Endothelial cell of umbilical vein (primary cell): ENCODE results near the gene HECW1.

Experiments used
- CTCF ChIP-seq, 2 donors: IDR thresholded peaks; 1 replicate in 1 of 2; 2 replicates in 1 of 2; pipeline ENCODE4 v1.5.1; 2011; ENCODE audit warnings: low read length in 2 of 2, mild to moderate bottlenecking in 2 of 2, moderate library complexity in 2 of 2, control low read depth in 1 of 2, inconsistent platforms in 1 of 2, low read depth in 1 of 2; ENCODE audit not compliant: insufficient read depth in 1 of 2; ENCODE audit errors: extremely low read depth in 1 of 2
- EZH2 ChIP-seq: IDR thresholded peaks from 2 replicates; pipeline ENCODE4 v1.6.1; 2012; ENCODE audit warnings: borderline replicate concordance, low read depth, mild to moderate bottlenecking, moderate library complexity, low read length, inconsistent platforms; ENCODE audit not compliant: severe bottlenecking
- MYC ChIP-seq: IDR thresholded peaks from one replicate; pipeline ENCODE4 v1.6.1; 2011; ENCODE audit warnings: mild to moderate bottlenecking, low read depth, low read length

- TF ChIP-seq CTCF (IDR thresholded peaks at IDR 0.05; ENCODE audit: extremely low read depth in 1 of 2, insufficient read depth in 1 of 2, low read depth in 1 of 2, low read length in 2 of 2) (no peak), MYC (no peak), EZH2 (no peak)
Measured at GRCh38 chr7:43431020-43431595, 318.7 kb downstream of the HECW1 start.
